Metanephros (tissue), 2 donors: Measurements from ENCODE around the gene RFX7. TPM values are rescaled to one million over a fixed set of nuclear protein-coding genes. Genes with fewer than 3 reads are reported as not detected.

Experiments used
- small RNA-seq: library from RNA; depleted of rRNA; stranded (forward); fragments of <200 nt; gene quantifications from one replicate; pipeline ENCODE3, GENCODE V24; 2014; ENCODE audit warnings: low replicate concordance
- total RNA-seq: library from RNA; depleted of rRNA; stranded (reverse); fragments of >200 nt; gene quantifications from one replicate; pipeline ENCODE4 v1.2.3, GENCODE V29; 2014

RFX7 gene
- total RNA-seq = 10.9 TPM

GRCh38 chr15:56243163-56244037, at the start of gene RFX7:
TSS of gene RFX7 (minus strand) at chr15:56243879. CDS start at chr15:56243285, 594 bp downstream.

Small RNAs within 50 kb of the gene (small RNA-seq; reads per million reads assigned to genes)
- gene CD24P2 = not detected
- not detected for gene RNU6-1287P

Other genes with a start within 250 kb of the RFX7 start
- gene TEX9, start 121.5 kb upstream of the RFX7 start, total RNA-seq = 22.9 TPM
- gene MNS1, start 221.3 kb upstream of the RFX7 start, total RNA-seq = 2.5 TPM